HepG2 (cell line): ENCODE results near the gene ARGLU1. TPM values are rescaled to one million over a fixed set of nuclear protein-coding genes. Genes with fewer than 3 reads are reported as not detected.

Experiments
- ATAC-seq: fragments of 200-7000 bp; cut with Tn5 transposase; 3 replicates; pipeline ENCODE4 v1.9.1; 2020; ENCODE audit warnings: mild to moderate bottlenecking, moderate library complexity
- BruUV-seq: library from RNA; stranded (reverse); fragments of 400-500 nt; replicated peaks from 2 replicates; lab custom pipeline; 2021; lab: Mats Ljungman, UMichigan
- CTCF ChIA-PET: fragments of 300-600 bp; formaldehyde crosslinking; extraction: SDS; loops from one replicate; lab custom pipeline; 2021; ENCODE audit warnings: low total read pairs, inconsistent platforms, low intra/inter-chr PET ratio; lab: Yijun Ruan, JAX
- POLR2A ChIA-PET: fragments of 350-600 bp; sonication (Branson Sonifier 250); formaldehyde crosslinking; loops from one replicate; lab custom pipeline; 2020; ENCODE audit warnings: antibody characterized with exemption, inconsistent platforms; lab: Yijun Ruan, JAX
- DNase-seq: peaks from one replicate; pipeline ENCODE4 v3.0.0-alpha.2; 2015; ENCODE audit warnings: low spot score
- FAIRE-seq: peaks from 3 replicates; lab custom pipeline; 2011; peaks lifted over from hg19 to GRCh38; lab: Jason Lieb, UNC
- H2AFZ ChIP-seq: one replicate; pipeline ENCODE4 v1.6.1; 2011; ENCODE audit warnings: low read length, inconsistent platforms
- H3K27ac ChIP-seq: fragments of 300-600 bp; 3 replicates; pipeline ENCODE4 v1.8.0; 2011; ENCODE audit warnings: mixed run types, mild to moderate bottlenecking, mixed read lengths, low read length, inconsistent platforms; ENCODE audit not compliant: insufficient read depth; ENCODE audit errors: extremely low read length
- H3K27me3 ChIP-seq, 2 experiments: fragments of 200-600 bp in 1 of 2; 2 replicates in 1 of 2; 3 replicates in 1 of 2; pipeline versions ENCODE4 v1.6.0 to v1.8.0; 2011; ENCODE audit warnings: low read length in 2 of 2, mild to moderate bottlenecking in 2 of 2, moderate library complexity in 2 of 2, inconsistent platforms in 1 of 2; ENCODE audit not compliant: insufficient read depth in 2 of 2, control insufficient read depth in 1 of 2
- H3K36me3 ChIP-seq, 2 experiments: fragments of 200-600 bp in 1 of 2; replicated peaks in 1 of 2; 2 replicates in 1 of 2; 3 replicates in 1 of 2; pipeline versions ENCODE4 v1.5.1 to v1.8.0; 2011; ENCODE audit warnings: low read length in 2 of 2, inconsistent platforms in 1 of 2; ENCODE audit not compliant: insufficient read depth in 2 of 2, control insufficient read depth in 1 of 2
- H3K4me1 ChIP-seq: 2 replicates; pipeline ENCODE4 v1.5.1; 2012; ENCODE audit warnings: low read length, inconsistent platforms; ENCODE audit not compliant: insufficient read depth
- H3K4me2 ChIP-seq: 2 replicates; pipeline ENCODE4 v1.6.0; 2011; ENCODE audit warnings: low read depth, low read length, inconsistent platforms
- H3K4me3 ChIP-seq, 3 experiments: fragments of 200-600 bp in 1 of 3; sonication (generic), shearing (Covaris generic) in 1 of 3; replicated peaks in 1 of 3; 2 replicates each; pipeline ENCODE4 v1.5.1; 2011 to 2016; ENCODE audit warnings: low read length in 3 of 3, inconsistent platforms in 2 of 3, low read depth in 2 of 3, mild to moderate bottlenecking in 2 of 3, control low read depth in 1 of 3, mixed read lengths in 1 of 3; ENCODE audit not compliant: insufficient read depth in 1 of 3
- H3K79me2 ChIP-seq: one replicate; pipeline ENCODE4 v1.6.1; 2011; ENCODE audit warnings: low read length, inconsistent platforms; ENCODE audit not compliant: insufficient read depth
- H3K9ac ChIP-seq: 2 replicates; pipeline ENCODE4 v1.6.0; 2011; ENCODE audit warnings: mild to moderate bottlenecking, low read depth, low read length, inconsistent platforms; ENCODE audit not compliant: insufficient read depth
- H3K9me3 ChIP-seq: 2 replicates; pipeline ENCODE4 v1.5.1; 2012; ENCODE audit warnings: mild to moderate bottlenecking, low read length
- H4K20me1 ChIP-seq: 2 replicates; pipeline ENCODE4 v1.6.0; 2011; ENCODE audit warnings: inconsistent platforms, mild to moderate bottlenecking, low read length, moderate library complexity; ENCODE audit not compliant: insufficient read depth
- CCDC6 ChIP-seq: sonication (generic); formaldehyde crosslinking; IDR thresholded peaks from 2 replicates; pipeline ENCODE4 v1.8.1; 2022; ENCODE audit warnings: mild to moderate bottlenecking, missing genetic modification reagents, moderate library complexity
- NONO ChIP-seq, 2 experiments: fragments of 450-650 bp in 1 of 2; sonication (generic) in 1 of 2; formaldehyde crosslinking in 1 of 2; IDR thresholded peaks in 1 of 2; conservative IDR thresholded peaks in 1 of 2; 2 replicates each; pipeline versions ENCODE4 v1.6.1 to v1.8.0; 2017 to 2022; ENCODE audit warnings: mild to moderate bottlenecking in 1 of 2, missing genetic modification reagents in 1 of 2, moderate library complexity in 1 of 2
- REXO4 ChIP-seq: sonication (generic); formaldehyde crosslinking; IDR thresholded peaks from 2 replicates; pipeline ENCODE4 v1.8.0; 2022; ENCODE audit warnings: missing genetic modification reagents, mild to moderate bottlenecking, borderline replicate concordance
- ZNF563 ChIP-seq: sonication (generic); formaldehyde crosslinking; IDR thresholded peaks from 2 replicates; pipeline ENCODE4 v1.8.0; 2022; ENCODE audit warnings: mild to moderate bottlenecking, moderate library complexity, missing genetic modification reagents
- ZNF609 ChIP-seq: sonication (generic); formaldehyde crosslinking; IDR thresholded peaks from 2 replicates; pipeline ENCODE4 v1.4.0; 2020; ENCODE audit warnings: mild to moderate bottlenecking, missing genetic modification reagents, borderline replicate concordance
- WGBS: methylation state at CpG from one replicate; pipeline ENCODE4 v1.1.6; 2017; ENCODE audit warnings: low lambda C conversion rate; 5-methylcytosine and 5-hydroxymethylcytosine counted together
- in situ Hi-C: cut with HindIII; loops from 2 replicates; pipeline ENCODE4 v1.10.0; 2017; ENCODE audit warnings: low pct_unique_long_range_greater_than_20kb; ENCODE audit not compliant: extremely low pct_ligation_motif_present
- intact Hi-C: fragments of 100-400 bp; cut with micrococcal nuclease; formaldehyde crosslinking; loops from one replicate; pipeline ENCODE4 v1.10.0; 2022; ENCODE audit not compliant: unreplicated experiment
- polyA plus RNA-seq, 8 experiments: library from polyadenylated mRNA; depleted of rRNA in 3 of 8; stranded (reverse) in 7 of 8; unstranded in 1 of 8; fragments of >200 nt; fragmentation: Illumina TruSeq in 4 of 8; extraction: Trizol in 4 of 8; gene quantifications; 2 replicates each; pipeline versions ENCODE4 v1.2.1 to v1.2.3, GENCODE V29; 2011 to 2016; ENCODE audit warnings: low read depth in 4 of 8, missing spikeins in 1 of 8, mixed read lengths in 1 of 8; ENCODE audit not compliant: insufficient read depth in 1 of 8
- total RNA-seq, 5 experiments: library from RNA; depleted of rRNA; stranded (reverse); fragments of >200 nt; fragmentation: Illumina TruSeq; extraction: Trizol; gene quantifications; 2 replicates each; pipeline ENCODE4 v1.2.3, GENCODE V29; 2016; ENCODE audit warnings: low read depth in 1 of 5

The ARGLU1 gene
- total and polyA plus RNA-seq, 2 of the 13 experiments (the other 11 are each of a cell fraction or from before 2014, with no cell fraction given): 47.1 to 70.6 TPM

GRCh38 chr13:106616729-106617128 is 48.8 kb upstream of the ARGLU1 start:
- no peaks in the 10 kb centered on the region for H3K79me2 ChIP-seq
- H3K36me3 ChIP-seq: no peaks in the 10 kb centered on the region
- H4K20me1 ChIP-seq: no peaks in the 10 kb centered on the region
- POLR2A ChIA-PET: no interaction called here
- H2AFZ ChIP-seq: no peak overlapping the region
- TF ChIP-seq CCDC6 (CRISPR knock-in tag) (no peak), REXO4 (CRISPR knock-in tag) (no peak)
- CTCF ChIA-PET: no interaction called here
- 57% methylated on average over 3 of the region's 3 CpGs for WGBS
- no peaks in the 10 kb centered on the region for H3K9me3 ChIP-seq
- no peaks in the 10 kb centered on the region for H3K4me1 ChIP-seq
- in situ Hi-C loops: no loop called here
- no peak overlapping the region for H3K4me3 ChIP-seq
- no peak for DNase-seq
- no peak for FAIRE-seq
- no TSS peak for BruUV-seq
- no peak overlapping the region for H3K27ac ChIP-seq
- no peak overlapping the region for H3K9ac ChIP-seq
- ATAC-seq: no peak
- peaks cover 2 to 7% of the 10 kb centered on the region in 2 experiments; a peak in 3 of 5 replicates for H3K27me3 ChIP-seq
- intact Hi-C loops: no loop called here
- H3K4me2 ChIP-seq: no peak overlapping the region

GRCh38 chr13:106614874-106615273 is 46.9 kb upstream of the ARGLU1 start:
- ChIA-PET POLR2A (no interaction called here), CTCF (no interaction called here)
- H4K20me1 ChIP-seq: no peaks in the 10 kb centered on the region
- no peaks in the 10 kb centered on the region for H3K36me3 ChIP-seq
- no peak for DNase-seq
- in situ Hi-C loops (no loop called here), intact Hi-C loops (no loop called here)
- no peaks in the 10 kb centered on the region for H3K9me3 ChIP-seq
- BruUV-seq: no TSS peak
- WGBS: 25% methylated on average over 4 of the region's 4 CpGs
- TF ChIP-seq ZNF563 (CRISPR knock-in tag) (no peak), ZNF609 (CRISPR knock-in tag) (no peak), NONO (IDR thresholded peaks at IDR 0.05) (no peak), NONO (CRISPR knock-in tag; conservative IDR thresholded peaks at IDR 0.05) (no peak)
- H3K4me1 ChIP-seq: no peaks in the 10 kb centered on the region
- H3K9ac ChIP-seq: no peak overlapping the region
- no peak for ATAC-seq
- no peak overlapping the region for H2AFZ ChIP-seq
- H3K27me3 ChIP-seq: peaks cover 2 to 5% of the 10 kb centered on the region in 2 experiments; a peak in 2 of 5 replicates
- H3K27ac ChIP-seq: no peak overlapping the region
- H3K79me2 ChIP-seq: no peaks in the 10 kb centered on the region
- H3K4me3 ChIP-seq: no peak overlapping the region
- H3K4me2 ChIP-seq: no peak overlapping the region
- FAIRE-seq: no peak
